Measurements from ENCODE around the gene TBC1D10A. TPM values are rescaled to one million over a fixed set of nuclear protein-coding genes. Genes with fewer than 3 reads are reported as not detected.

Gene TBC1D10A
- total and polyA plus RNA-seq, 2 experiments from 2014 or later = 3.3 to 8.8 TPM

DNA sequence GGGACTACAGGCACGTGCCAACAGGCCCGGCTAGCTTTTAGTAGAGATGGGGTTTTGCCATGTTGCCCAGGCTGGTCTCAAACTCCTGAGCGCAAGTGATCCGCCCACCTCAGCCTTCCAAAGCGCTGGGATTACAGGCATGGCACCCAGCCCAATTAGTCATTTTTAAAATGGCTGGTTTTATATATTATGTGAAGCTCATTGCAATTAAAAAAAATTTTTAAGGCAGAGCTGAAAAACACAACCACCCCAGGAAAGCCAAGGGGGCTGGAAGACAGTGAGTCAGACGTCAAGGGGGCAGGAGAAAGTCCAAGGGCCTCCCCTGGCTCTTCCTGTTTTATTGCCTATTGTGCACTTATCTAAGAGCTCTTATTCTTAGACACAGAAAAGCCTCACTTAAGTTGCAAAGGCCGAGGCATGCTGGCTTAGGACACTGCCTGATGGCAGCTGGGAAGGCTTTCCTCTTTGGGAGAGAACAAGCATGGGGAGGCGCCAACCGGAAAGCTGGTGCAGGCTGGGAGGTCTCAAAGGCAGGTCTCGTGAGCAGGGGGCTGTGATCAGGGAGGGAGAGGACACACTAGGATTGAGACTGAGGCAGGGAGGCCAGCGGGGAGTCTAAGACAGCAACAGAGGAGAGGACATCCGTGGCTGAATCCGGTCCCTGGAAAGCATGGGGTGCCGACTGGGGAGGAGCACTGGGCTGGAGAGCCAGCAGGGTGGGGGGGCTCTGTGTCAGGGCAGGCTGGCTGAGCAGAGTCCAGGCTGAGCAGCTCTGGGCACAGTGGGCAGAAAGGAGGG lies 49.0 kb downstream of the TBC1D10A start:
- no peaks in the 10 kb centered on the region for H4K20me1 ChIP-seq (replicated peaks; ENCODE audit: insufficient read depth)
- H3F3A ChIP-seq (replicated peaks; ENCODE audit: low read depth) = no peaks in the 10 kb centered on the region
- H3K27me3 ChIP-seq (ENCODE audit: insufficient read depth) = no peaks in the 10 kb centered on the region
- H3K27ac ChIP-seq (ENCODE audit: low read depth) = no peak overlapping the region
- H3K79me2 ChIP-seq (replicated peaks; ENCODE audit: insufficient read depth) = no peaks in the 10 kb centered on the region
- Mint-ChIP-seq H3K4me3 (no peak overlapping the region), H3K4me1 (peaks cover 9% of the 10 kb centered on the region), H3K27me3 (ENCODE audit: insufficient read depth, low read depth, poor library complexity) (peaks cover 20% of the 10 kb centered on the region), H3K9me3 (no peaks in the 10 kb centered on the region), H3K36me3 (ENCODE audit: low read depth) (no peaks in the 10 kb centered on the region), H3K27ac (no peak overlapping the region; the same call in 1 of the 2 replicates)
- TF ChIP-seq, protein P1, sequence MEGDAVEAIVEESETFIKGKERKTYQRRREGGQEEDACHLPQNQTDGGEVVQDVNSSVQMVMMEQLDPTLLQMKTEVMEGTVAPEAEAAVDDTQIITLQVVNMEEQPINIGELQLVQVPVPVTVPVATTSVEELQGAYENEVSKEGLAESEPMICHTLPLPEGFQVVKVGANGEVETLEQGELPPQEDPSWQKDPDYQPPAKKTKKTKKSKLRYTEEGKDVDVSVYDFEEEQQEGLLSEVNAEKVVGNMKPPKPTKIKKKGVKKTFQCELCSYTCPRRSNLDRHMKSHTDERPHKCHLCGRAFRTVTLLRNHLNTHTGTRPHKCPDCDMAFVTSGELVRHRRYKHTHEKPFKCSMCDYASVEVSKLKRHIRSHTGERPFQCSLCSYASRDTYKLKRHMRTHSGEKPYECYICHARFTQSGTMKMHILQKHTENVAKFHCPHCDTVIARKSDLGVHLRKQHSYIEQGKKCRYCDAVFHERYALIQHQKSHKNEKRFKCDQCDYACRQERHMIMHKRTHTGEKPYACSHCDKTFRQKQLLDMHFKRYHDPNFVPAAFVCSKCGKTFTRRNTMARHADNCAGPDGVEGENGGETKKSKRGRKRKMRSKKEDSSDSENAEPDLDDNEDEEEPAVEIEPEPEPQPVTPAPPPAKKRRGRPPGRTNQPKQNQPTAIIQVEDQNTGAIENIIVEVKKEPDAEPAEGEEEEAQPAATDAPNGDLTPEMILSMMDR (conservative IDR thresholded peaks at IDR 0.05; ENCODE audit: low read depth in 2 of 2) = no peak
- TF ChIP-seq POLR2AphosphoS5 (IDR thresholded peaks at IDR 0.05; ENCODE audit: low read depth) (no peak), ZNF331 (CRISPR knock-in tag; IDR thresholded peaks at IDR 0.05; ENCODE audit: low read depth) (no peak), EZH2phosphoT487 (IDR thresholded peaks at IDR 0.05; ENCODE audit: unreplicated experiment) (no peak), EZH2 (IDR thresholded peaks at IDR 0.05; ENCODE audit: low read depth, unreplicated experiment) (no peak), STAT1 (IDR thresholded peaks at IDR 0.05; ENCODE audit: unreplicated experiment) (no peak), ZNF114 (CRISPR knock-in tag; IDR thresholded peaks at IDR 0.05) (no peak), JUNB (IDR thresholded peaks at IDR 0.05; ENCODE audit: unreplicated experiment) (no peak), NANOG (IDR thresholded peaks at IDR 0.05; ENCODE audit: borderline replicate concordance) (no peak)
- TF ChIP-seq, protein P2, sequence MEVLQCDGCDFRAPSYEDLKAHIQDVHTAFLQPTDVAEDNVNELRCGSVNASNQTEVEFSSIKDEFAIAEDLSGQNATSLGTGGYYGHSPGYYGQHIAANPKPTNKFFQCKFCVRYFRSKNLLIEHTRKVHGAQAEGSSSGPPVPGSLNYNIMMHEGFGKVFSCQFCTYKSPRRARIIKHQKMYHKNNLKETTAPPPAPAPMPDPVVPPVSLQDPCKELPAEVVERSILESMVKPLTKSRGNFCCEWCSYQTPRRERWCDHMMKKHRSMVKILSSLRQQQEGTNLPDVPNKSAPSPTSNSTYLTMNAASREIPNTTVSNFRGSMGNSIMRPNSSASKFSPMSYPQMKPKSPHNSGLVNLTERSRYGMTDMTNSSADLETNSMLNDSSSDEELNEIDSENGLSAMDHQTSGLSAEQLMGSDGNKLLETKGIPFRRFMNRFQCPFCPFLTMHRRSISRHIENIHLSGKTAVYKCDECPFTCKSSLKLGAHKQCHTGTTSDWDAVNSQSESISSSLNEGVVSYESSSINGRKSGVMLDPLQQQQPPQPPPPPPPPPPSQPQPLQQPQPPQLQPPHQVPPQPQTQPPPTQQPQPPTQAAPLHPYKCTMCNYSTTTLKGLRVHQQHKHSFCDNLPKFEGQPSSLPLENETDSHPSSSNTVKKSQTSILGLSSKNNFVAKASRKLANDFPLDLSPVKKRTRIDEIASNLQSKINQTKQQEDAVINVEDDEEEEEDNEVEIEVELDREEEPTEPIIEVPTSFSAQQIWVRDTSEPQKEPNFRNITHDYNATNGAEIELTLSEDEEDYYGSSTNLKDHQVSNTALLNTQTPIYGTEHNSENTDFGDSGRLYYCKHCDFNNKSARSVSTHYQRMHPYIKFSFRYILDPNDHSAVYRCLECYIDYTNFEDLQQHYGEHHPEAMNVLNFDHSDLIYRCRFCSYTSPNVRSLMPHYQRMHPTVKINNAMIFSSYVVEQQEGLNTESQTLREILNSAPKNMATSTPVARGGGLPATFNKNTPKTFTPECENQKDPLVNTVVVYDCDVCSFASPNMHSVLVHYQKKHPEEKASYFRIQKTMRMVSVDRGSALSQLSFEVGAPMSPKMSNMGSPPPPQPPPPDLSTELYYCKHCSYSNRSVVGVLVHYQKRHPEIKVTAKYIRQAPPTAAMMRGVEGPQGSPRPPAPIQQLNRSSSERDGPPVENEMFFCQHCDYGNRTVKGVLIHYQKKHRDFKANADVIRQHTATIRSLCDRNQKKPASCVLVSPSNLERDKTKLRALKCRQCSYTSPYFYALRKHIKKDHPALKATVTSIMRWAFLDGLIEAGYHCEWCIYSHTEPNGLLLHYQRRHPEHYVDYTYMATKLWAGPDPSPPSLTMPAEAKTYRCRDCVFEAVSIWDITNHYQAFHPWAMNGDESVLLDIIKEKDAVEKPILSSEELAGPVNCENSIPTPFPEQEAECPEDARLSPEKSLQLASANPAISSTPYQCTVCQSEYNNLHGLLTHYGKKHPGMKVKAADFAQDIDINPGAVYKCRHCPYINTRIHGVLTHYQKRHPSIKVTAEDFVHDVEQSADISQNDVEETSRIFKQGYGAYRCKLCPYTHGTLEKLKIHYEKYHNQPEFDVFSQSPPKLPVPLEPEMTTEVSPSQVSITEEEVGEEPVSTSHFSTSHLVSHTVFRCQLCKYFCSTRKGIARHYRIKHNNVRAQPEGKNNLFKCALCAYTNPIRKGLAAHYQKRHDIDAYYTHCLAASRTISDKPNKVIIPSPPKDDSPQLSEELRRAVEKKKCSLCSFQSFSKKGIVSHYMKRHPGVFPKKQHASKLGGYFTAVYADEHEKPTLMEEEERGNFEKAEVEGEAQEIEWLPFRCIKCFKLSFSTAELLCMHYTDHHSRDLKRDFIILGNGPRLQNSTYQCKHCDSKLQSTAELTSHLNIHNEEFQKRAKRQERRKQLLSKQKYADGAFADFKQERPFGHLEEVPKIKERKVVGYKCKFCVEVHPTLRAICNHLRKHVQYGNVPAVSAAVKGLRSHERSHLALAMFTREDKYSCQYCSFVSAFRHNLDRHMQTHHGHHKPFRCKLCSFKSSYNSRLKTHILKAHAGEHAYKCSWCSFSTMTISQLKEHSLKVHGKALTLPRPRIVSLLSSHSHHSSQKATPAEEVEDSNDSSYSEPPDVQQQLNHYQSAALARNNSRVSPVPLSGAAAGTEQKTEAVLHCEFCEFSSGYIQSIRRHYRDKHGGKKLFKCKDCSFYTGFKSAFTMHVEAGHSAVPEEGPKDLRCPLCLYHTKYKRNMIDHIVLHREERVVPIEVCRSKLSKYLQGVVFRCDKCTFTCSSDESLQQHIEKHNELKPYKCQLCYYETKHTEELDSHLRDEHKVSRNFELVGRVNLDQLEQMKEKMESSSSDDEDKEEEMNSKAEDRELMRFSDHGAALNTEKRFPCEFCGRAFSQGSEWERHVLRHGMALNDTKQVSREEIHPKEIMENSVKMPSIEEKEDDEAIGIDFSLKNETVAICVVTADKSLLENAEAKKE (CRISPR knock-in tag; IDR thresholded peaks at IDR 0.05) = no peak
- TF ChIP-seq, protein P3, sequence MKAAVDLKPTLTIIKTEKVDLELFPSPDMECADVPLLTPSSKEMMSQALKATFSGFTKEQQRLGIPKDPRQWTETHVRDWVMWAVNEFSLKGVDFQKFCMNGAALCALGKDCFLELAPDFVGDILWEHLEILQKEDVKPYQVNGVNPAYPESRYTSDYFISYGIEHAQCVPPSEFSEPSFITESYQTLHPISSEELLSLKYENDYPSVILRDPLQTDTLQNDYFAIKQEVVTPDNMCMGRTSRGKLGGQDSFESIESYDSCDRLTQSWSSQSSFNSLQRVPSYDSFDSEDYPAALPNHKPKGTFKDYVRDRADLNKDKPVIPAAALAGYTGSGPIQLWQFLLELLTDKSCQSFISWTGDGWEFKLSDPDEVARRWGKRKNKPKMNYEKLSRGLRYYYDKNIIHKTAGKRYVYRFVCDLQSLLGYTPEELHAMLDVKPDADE (IDR thresholded peaks at IDR 0.05) = no peak
- TF ChIP-seq, protein P4, sequence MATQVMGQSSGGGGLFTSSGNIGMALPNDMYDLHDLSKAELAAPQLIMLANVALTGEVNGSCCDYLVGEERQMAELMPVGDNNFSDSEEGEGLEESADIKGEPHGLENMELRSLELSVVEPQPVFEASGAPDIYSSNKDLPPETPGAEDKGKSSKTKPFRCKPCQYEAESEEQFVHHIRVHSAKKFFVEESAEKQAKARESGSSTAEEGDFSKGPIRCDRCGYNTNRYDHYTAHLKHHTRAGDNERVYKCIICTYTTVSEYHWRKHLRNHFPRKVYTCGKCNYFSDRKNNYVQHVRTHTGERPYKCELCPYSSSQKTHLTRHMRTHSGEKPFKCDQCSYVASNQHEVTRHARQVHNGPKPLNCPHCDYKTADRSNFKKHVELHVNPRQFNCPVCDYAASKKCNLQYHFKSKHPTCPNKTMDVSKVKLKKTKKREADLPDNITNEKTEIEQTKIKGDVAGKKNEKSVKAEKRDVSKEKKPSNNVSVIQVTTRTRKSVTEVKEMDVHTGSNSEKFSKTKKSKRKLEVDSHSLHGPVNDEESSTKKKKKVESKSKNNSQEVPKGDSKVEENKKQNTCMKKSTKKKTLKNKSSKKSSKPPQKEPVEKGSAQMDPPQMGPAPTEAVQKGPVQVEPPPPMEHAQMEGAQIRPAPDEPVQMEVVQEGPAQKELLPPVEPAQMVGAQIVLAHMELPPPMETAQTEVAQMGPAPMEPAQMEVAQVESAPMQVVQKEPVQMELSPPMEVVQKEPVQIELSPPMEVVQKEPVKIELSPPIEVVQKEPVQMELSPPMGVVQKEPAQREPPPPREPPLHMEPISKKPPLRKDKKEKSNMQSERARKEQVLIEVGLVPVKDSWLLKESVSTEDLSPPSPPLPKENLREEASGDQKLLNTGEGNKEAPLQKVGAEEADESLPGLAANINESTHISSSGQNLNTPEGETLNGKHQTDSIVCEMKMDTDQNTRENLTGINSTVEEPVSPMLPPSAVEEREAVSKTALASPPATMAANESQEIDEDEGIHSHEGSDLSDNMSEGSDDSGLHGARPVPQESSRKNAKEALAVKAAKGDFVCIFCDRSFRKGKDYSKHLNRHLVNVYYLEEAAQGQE (IDR thresholded peaks at IDR 0.05; ENCODE audit: unreplicated experiment) = no peak
- H2AFZ ChIP-seq = peak overlapping the region; percentile 63; the same call in 1 of the 2 replicates
- H3K4me3 ChIP-seq = no peak overlapping the region
- ATAC-seq (peak; percentile 15; the same call in 1 of the 3 replicates), DNase-seq (ENCODE audit: low spot score) (no peak)
- H3K4me1 ChIP-seq (ENCODE audit: insufficient read depth) = 0 out of 2 replicates have a peak, but pooled peaks cover 4% of the 10 kb centered on the region
- H3K4me2 ChIP-seq = no peak overlapping the region
- no peaks in the 10 kb centered on the region for H3K36me3 ChIP-seq (ENCODE audit: insufficient read depth)
- no peaks in the 10 kb centered on the region for H3K9me2 ChIP-seq (ENCODE audit: insufficient read depth)
